ENCODE measurements around the gene CELSR1. TPM values are rescaled to one million over a fixed set of nuclear protein-coding genes. Genes with fewer than 3 reads are reported as not detected.
"Not testable (repeated sequence)": the region's sequence is repeated elsewhere in the genome, so short reads cannot be mapped to it uniquely, and the experiment has no call there.

The CELSR1 gene
- total RNA-seq, 1 donor = 1.3 TPM

DNA sequence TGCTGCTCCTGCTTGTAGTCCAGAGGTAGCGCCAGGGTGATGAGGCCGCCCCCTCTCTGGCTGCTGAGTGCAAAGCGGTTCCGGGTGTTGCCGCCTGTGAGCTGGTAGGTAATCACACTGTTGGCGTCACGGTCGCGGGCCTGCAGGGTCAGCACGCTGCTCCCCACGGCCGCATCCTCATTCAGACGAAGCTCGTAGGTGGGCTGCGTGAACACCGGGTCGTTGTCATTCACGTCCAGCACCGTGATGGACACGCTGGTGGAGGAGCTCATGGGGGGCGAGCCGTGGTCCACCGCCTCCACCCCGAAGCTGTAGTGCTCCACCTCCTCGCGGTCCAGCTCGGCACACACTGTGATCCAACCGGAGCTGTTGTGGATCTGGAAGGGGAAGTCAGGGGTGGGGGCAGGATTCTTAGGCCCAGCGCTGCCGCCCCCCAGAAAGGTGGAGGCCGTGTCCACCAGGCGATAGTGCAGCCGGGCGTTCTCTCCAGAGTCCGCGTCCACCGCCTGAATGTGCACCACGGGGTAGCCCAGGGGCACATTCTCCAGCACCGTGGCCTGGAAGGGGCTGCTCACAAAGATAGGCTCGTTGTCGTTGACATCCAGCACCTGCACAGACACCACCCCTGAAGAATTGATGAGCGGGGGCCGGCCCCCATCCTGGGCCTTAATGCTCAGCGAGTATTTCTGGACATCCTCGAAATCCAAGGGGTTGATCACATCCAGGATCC is 2.4 kb downstream of the CELSR1 start:
- no peak for DNase-seq (ENCODE audit: low read depth in 2 of 3, low spot score in 2 of 3)

DNA sequence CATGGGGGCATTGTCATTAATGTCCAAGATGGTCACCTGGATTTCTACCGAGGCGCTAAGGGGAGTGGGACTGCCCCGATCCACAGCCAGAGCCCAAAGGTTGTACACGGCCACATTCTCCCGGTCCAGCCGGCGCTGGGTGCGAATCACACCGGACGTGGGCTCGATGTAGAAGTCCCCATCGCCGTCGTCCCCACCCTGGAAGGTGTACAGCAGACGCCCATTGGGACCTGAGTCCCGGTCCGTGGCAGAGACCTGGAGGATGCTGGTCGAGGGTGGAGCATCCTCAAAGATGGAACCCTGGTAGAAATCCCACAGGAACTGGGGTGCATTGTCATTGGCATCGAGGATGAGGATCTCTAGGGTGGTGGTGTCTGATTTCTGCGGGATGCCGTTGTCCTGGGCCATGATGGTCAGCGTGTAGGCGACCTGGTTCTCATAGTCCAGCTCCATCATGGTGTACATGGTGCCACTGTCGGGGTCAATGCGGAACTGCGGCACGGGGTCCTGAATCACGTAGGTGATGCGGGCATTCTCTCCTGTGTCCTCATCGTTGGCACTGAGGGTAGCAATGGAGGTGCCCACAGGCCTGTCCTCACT is 3.1 kb downstream of the CELSR1 start:
- DNase-seq (ENCODE audit: low read depth in 2 of 3, low spot score in 2 of 3) = no peak

DNA sequence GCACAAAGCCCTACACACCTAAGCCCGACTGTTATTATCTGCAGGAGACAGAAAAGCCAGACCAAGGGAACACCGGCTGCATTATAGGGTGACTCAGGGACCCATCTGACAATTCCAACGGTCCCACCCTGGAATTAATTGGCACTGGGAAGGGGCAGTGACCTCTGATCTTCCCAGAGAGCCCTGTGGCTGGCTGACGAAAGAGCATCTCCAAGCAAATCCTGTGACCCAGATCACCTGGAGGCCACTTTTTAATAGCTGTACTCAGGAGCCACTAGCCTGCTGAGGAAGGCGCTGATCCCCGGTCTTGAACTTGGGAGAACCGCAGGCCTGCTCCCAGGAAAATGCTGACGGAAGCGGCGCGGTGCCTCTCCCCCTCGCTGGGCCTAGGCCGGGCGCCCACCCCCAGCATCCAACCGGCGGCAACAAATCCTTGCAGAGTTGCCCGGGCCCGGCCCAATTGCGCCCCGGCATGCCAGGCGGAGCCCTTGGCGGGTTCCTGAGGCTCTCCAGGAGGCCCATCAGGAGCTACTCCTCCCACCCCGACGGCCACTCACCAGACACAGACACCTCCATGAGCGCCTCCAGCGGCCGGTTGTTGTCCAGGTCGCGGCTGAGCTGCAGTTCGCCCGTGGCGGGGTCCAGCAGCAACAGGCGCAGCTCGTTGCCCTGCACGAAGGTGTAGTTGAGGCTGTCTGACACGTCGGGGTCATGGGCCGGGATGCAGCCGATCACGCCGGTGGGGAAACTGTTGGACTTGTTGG is 4.2 kb downstream of the CELSR1 start:
- DNase-seq (ENCODE audit: low read depth in 2 of 3, low spot score in 2 of 3) = no peak

DNA sequence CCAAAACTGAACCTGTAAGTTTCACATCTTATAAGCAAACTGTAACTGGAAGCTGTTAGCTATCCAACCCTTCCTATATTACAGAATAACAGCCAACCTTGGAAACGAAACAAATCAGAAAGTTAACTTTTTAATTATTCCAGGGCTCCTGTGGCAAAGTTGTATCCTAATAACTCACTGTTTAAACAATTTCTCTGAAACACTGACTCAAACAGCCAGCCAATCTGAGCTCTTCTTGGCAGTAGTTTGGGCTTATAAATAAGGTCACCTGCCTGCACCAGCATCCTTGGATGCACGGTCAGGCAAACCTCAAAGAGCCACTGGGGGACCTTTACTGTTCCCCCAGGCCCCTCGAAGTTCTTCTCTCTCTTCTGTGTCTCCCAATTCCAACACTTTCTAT is 5.0 kb downstream of the CELSR1 start:
- no peak for DNase-seq (ENCODE audit: low read depth in 2 of 3, low spot score in 2 of 3)

DNA sequence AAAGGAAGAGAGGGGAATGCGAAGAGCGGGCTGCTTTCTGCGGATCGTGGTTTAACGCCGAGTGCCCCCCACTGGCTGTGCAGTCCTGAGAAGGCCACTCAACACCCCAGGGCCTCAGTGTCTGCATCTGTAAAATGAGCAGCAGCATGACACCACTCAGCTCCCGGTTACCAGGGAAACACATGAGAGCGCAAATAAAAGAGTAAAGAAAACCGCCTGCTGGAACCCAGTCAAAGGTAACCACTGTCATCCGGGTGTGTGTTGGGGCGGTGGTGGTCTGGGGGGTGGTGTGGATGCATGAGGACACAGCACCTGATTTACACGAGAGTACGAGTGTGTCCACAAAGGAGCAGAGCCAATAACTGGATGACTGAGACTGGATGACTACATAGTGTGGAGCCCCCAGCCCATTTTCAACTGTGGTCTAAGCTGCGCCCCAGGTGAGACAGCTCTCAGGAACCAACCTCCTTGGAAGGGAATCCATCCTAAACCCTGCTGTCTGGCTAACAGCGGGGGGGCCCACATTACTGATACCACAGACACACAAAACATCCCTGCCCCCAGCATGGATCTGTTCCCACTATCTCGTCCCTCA is 5.7 kb downstream of the CELSR1 start:
- DNase-seq (ENCODE audit: low read depth in 2 of 3, low spot score in 2 of 3) = no peak

DNA sequence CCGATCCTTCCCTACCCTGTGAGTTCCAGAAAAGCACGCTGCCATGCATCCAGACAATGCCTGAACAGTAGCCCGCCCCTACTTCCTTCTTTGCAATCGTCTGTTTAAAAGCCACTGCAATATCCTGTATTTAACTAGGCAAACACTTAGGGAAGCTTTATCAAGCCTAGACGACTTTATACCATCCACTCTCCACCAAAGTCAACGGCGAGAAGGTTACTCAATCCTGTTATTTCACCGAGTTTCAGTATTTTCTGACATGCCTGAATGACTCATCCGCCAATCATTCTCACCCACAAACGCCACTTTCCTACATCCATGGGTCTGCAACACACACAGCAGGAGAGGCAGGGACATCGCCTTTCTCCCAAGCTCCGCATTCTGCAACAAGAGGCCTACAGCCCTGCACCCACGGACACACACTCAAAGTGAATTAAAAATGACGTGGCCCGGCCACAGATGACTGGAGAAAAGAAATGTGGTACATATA is 9.3 kb downstream of the CELSR1 start:
- DNase-seq (ENCODE audit: low read depth in 2 of 3, low spot score in 2 of 3) = peak in 1 of 3 donors; percentile 32

DNA sequence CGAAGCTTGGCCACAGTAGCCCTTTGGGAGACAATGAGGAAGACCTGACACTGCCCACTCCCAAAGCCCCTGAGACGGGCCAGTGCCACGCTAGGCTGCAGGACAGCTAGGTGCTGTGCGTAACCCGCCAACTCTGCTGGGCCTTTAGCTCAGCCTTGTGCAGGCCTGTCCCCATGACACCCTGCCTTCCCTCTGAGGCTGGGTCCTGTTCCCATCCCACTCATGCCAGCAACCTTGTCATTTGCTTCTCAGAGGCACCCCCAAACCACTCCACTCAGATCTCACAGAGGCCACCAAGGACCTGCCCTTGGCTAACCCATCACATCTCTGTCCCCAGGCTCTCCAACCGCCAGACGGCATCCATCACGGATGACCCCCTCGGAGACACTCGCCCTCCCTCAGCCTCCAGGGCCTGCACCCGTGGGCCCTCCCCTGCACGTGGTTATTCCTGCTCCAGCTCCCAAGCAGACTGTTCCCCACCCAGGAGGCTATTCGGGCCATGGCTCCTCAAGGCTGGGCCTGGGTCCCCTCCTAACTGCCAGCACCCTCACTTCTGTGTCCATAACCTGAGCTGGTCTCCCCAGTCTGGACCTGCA is 11.1 kb downstream of the CELSR1 start:
- no peak for DNase-seq (ENCODE audit: low read depth in 2 of 3, low spot score in 2 of 3)

DNA sequence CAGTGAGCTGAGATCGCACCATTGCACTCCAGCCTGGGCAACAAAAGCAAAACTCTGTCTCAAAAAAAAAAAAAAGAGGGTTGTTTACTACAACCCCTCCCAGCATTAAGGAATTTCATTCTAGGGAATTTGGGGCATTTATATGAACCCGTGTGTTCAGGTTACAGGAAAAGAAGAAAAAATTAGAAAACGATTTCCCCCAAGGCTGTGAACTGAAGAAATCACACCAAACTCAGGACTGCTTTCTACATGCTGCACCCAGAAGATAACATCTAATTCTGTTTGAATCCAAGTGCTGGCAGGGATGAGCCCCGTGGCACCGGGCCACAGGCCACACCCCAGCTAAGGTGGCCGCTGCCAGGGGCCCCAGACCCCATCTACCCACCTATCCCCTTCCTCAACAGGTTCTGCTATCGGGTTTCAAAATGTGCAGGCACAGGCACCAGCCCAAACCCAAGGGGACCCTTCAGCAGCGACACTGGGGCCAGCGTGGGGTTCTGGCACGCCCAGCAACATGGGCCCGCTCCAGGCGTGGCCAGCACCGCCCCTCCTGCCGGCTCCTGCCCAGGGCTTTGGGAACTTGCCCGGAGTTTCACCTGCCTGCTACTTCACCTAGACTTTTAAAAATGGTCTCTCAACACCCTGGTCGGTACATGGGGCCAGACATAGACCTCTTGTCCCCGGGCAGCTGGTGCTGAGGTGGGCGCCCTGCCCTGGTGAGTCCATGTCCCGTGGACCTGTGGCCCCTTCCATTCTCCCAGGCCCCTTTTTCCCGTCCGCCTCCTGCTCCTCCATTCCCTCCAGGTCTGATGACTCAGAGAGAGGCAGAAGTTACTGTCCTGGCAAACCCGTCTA is 11.8 kb downstream of the CELSR1 start:
- no peak for DNase-seq (ENCODE audit: low read depth in 2 of 3, low spot score in 2 of 3)

DNA sequence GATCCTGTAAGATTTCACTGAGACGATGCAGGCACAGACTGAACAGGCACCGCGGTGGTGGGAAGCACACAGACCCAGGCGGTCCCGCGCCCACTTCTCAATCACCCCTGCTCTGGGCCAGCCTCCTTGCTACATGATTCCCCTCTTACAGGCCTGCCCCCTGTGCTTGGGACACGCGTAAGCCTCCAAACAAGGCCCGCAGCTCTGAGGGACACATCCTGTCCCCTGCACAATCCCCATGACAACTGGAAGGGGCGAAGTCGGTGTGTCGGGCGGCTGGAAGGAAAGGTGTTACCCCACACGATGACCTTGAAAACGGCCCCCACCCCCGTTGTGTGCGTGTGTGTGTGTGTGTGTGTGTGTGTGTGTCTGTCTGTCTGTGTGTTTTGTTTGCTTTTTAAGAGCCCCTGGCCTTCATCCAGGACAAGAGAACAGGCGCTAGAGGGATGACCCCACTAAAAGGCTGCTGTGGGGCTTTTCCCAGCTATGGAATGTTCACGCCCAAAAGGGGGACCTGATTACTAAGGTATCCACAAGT is 13.1 kb downstream of the CELSR1 start:
- DNase-seq (ENCODE audit: low read depth in 2 of 3, low spot score in 2 of 3) = no peak

DNA sequence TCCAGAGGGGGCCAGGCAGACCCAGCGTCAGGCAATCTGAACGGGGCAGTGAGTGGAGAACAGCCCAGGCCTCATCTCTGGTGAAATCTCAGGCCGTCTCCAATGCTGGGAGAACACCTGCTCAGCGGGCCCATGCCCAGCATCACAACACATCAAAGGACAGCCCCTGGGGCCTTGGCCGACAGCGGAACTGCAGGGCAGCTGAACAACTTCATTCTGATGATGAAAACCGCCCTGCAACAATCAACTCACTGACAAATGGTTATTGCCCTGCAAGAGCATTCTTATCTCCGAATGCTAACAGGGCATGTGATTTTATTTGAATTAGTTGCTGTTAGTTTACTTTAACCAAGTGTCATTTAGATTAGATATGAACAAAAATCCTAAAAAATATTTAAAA is 14.6 kb downstream of the CELSR1 start:
- DNase-seq (ENCODE audit: low read depth in 2 of 3, low spot score in 2 of 3) = no peak

DNA sequence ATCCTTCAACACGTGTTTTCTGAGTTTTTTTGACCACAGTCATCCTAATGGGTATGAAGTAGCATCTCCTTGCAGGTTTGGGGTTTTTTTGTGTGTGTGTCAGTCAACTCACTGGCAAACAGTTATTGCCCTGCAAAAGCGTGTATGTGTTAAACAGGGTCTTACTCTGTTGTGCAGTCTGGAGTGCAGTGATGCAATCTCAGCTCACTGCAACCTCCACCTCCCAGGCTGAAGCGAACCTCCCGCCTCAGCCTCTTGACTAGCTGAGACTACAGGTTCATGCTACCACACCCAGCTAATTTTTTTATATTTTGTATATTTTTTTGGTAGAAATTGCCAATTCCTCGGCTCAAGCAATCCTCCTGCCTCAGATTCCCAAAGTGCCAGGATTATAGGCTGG is 15.4 kb downstream of the CELSR1 start:
- DNase-seq (ENCODE audit: low read depth in 2 of 3, low spot score in 2 of 3) = no peak

DNA sequence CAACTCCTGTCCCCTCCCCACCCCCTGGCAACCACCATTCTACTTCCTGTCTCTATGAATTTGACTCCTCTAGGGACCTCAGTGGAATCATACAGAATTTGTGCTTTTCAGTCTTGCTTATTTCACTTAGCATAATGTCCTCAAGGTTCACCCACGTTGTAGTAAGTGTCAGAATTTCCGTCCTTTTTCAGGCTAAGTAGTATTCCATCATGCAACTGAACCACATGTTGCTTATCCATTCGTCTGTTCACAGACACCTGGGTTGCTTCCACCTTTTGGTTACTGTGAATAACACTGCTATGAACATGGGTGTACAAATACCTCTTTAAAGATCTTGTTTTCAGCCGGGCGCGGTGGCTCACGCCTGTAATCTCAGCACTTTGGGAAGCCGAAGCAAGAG is 16.5 kb downstream of the CELSR1 start:
- DNase-seq (ENCODE audit: low read depth in 2 of 3, low spot score in 2 of 3) = no peak

DNA sequence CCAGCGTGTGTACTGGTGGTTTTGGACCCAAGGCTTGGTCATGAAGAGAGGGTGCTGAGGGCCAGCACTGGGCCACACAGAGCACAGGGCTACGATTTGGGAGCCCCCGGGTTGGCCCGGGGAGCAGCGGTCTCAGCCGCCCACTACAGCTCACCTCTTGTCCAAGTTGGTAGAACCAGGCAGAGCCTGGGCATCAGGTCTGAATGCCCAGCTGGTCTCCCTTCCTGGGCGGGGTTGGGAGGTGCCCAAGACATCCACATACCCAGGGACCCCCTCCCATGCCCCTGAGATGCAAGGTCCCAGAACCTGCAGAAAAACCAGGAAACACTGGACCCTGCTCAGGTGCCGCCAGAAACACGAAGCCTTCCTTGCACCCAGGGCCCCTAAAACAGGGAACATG is 18.0 kb downstream of the CELSR1 start:
- no peak for DNase-seq (ENCODE audit: low read depth in 2 of 3, low spot score in 2 of 3)

DNA sequence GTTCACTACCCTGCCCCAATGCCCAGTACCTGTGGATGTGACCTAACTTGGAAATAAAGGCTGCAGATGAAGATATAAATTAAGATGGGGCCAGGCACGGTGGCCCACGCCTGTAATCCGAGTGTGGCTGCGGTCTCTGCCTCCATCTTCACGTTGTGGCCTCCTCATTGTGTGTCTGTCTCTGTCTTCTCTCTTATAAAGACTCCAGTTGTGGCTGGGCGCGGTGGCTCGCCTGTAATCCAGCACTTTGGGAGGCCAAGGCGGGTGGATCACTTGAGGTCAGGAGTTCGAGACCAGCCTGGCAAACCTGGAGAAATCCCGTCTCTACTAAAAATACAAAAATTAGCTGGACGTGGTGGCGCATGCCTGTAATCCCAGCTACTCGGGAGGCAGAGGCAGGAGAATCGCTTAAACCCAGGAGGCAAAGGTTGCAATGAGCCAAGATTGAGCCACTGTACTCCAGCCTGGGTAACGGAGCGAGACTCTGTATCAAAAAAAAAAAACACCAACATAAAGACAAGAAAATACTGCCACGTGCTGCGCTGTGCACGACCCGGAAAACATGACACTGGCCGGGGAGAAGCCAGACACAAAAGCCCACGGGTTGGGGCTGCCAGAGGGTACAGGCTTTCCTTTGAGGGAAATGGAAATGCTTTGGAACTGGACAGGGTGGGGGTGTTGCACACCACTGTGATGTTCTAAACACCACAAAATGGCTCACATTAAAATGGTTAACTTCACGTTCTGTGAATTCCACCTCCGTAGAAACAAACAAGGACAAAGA is 18.7 kb downstream of the CELSR1 start:
- no peak for DNase-seq (ENCODE audit: low read depth in 2 of 3, low spot score in 2 of 3)

DNA sequence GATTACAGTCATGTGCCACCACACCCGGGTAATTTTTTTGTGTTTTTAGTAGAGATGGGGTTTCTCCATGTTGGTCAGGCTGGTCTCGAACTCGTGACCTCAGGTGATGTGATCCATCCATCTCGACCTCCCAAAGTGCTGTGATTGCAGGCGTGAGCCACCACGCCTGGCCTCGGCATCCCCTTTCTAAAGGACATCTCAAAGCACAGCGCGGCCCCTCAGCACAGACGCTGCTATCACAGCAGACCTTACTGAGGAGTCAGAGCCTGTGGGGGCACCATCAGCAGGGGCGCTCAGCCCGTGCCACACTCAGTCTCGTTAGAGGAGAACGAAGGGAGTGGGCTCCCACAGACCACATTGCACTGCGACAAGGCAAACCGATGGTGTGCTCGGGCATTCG is 19.4 kb downstream of the CELSR1 start:
- no peak for DNase-seq (ENCODE audit: low read depth in 2 of 3, low spot score in 2 of 3)

DNA sequence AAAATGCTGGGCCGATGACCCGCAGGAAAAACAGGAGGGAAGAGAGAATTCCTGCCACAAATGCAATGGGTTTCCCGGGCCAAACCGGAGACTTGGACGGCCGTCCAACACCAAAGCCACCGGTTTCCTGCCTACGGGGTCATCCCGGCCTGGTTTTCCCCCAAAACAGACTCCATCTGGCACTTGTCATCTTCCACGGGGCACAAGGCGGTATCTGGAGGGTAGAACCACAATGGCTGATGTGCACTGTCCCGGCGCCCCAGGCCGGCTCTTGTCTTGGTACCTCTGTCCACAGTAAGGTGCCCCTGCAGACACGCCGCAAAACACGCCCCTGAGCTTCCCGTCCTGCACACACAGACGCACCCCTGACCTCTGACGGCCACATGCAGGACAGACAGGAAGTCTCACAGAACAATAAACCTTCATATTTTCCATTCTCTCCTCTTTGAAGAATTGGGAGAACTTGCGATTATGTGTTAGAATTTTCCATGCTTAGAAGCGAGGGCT is 20.1 kb downstream of the CELSR1 start:
- DNase-seq (ENCODE audit: low read depth in 2 of 3, low spot score in 2 of 3) = no peak

DNA sequence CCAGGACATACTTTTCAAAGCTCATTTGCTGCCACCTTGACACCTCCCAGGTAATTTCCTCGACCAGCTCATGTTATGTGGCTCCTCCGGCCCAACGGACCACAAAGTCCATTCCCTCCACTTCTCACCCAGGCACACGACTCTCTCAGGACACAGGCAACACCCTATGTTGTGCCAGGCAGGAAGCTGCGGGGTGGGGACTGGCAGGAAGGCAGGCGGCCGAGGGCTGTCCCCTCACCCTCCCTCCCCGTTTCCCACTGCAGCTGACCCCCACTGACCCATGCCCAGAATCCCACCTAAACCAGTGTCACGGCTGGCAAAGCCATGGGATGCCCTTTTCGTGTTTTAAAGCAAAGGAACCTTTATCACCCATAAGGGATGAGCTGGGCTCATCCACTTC is 20.8 kb downstream of the CELSR1 start:
- no peak for DNase-seq (ENCODE audit: low read depth in 2 of 3, low spot score in 2 of 3)

DNA sequence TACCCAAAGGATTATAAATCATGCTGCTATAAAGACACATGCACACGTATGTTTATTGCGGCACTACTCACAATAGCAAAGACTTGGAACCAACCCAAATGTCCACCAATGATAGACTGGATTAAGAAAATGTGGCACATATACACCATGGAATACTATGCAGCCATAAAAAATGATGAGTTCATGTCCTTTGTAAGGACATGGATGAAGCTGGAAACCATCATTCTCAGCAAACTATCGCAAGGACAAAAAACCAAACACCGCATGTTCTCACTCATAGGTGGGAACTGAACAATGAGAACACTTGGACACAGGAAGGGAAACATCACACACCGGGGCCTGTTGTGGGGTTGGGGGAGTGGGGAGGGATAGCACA is 21.3 kb downstream of the CELSR1 start:
- not testable (repeated sequence) for DNase-seq (ENCODE audit: low read depth in 2 of 3, low spot score in 2 of 3)
